HepG2 (cell line): ENCODE results near the gene TAF12. TPM values are rescaled to one million over a fixed set of nuclear protein-coding genes. Genes with fewer than 3 reads are reported as not detected.

Experiments used
- ATAD3A ChIP-seq: sonication (generic); formaldehyde crosslinking; IDR thresholded peaks from 2 replicates; pipeline ENCODE4 v1.4.0; 2020; ENCODE audit warnings: missing genetic modification reagents
- HNF4G ChIP-seq, 2 experiments: sonication (generic) in 1 of 2; formaldehyde crosslinking in 1 of 2; IDR thresholded peaks; 2 replicates each; pipeline versions ENCODE4 v1.4.0 to v1.6.1; 2011 to 2020; ENCODE audit warnings: borderline replicate concordance in 2 of 2, low read depth in 2 of 2, mild to moderate bottlenecking in 2 of 2, low read length in 1 of 2, missing genetic modification reagents in 1 of 2, moderate library complexity in 1 of 2
- KDM3A ChIP-seq: IDR thresholded peaks from 2 replicates; pipeline ENCODE4 v1.6.1; 2018; ENCODE audit warnings: low read depth, missing compliant biosample characterization
- MAF1 ChIP-seq: sonication (generic); formaldehyde crosslinking; IDR thresholded peaks from 2 replicates; pipeline ENCODE4 v1.5.0; 2020; ENCODE audit warnings: missing genetic modification reagents, borderline replicate concordance
- PHF20 ChIP-seq: sonication (generic); formaldehyde crosslinking; IDR thresholded peaks from 2 replicates; pipeline ENCODE4 v1.5.0; 2020; ENCODE audit warnings: mild to moderate bottlenecking, missing genetic modification reagents
- RXRB ChIP-seq: IDR thresholded peaks from 2 replicates; pipeline ENCODE4 v1.6.1; 2016; ENCODE audit warnings: borderline replicate concordance, missing genetic modification reagents, missing compliant biosample characterization
- SNAPC2 ChIP-seq: sonication (generic); formaldehyde crosslinking; IDR thresholded peaks from 2 replicates; pipeline ENCODE4 v1.8.1; 2022; ENCODE audit warnings: mild to moderate bottlenecking, missing genetic modification reagents
- SP2 ChIP-seq: sonication (generic); formaldehyde crosslinking; IDR thresholded peaks from 2 replicates; pipeline ENCODE4 v1.5.1; 2020; ENCODE audit warnings: mild to moderate bottlenecking, missing genetic modification reagents
- ZFP36L2 ChIP-seq: sonication (generic); formaldehyde crosslinking; IDR thresholded peaks from 2 replicates; pipeline ENCODE4 v1.4.0; 2020; ENCODE audit warnings: missing genetic modification reagents
- ZNF253 ChIP-seq: sonication (generic); formaldehyde crosslinking; IDR thresholded peaks from 2 replicates; pipeline ENCODE4 v1.8.0; 2022; ENCODE audit warnings: mild to moderate bottlenecking, missing genetic modification reagents, borderline replicate concordance
- ZNF761 ChIP-seq: sonication (generic); formaldehyde crosslinking; conservative IDR thresholded peaks from 2 replicates; pipeline ENCODE4 v1.4.0; 2020; ENCODE audit warnings: mild to moderate bottlenecking, missing genetic modification reagents
- ZNF766 ChIP-seq: sonication (generic); formaldehyde crosslinking; IDR thresholded peaks from 2 replicates; pipeline ENCODE4 v1.5.0; 2020; ENCODE audit warnings: missing genetic modification reagents, borderline replicate concordance
- ZSCAN29 ChIP-seq: sonication (generic); formaldehyde crosslinking; conservative IDR thresholded peaks from 2 replicates; pipeline ENCODE4 v1.4.0; 2020; ENCODE audit warnings: mild to moderate bottlenecking, missing genetic modification reagents
- polyA plus RNA-seq, 8 experiments: library from polyadenylated mRNA; depleted of rRNA in 3 of 8; stranded (reverse) in 7 of 8; unstranded in 1 of 8; fragments of >200 nt; fragmentation: Illumina TruSeq in 4 of 8; extraction: Trizol in 4 of 8; gene quantifications; 2 replicates each; pipeline versions ENCODE4 v1.2.1 to v1.2.3, GENCODE V29; 2011 to 2016; ENCODE audit warnings: low read depth in 4 of 8, missing spikeins in 1 of 8, mixed read lengths in 1 of 8; ENCODE audit not compliant: insufficient read depth in 1 of 8
- total RNA-seq, 5 experiments: library from RNA; depleted of rRNA; stranded (reverse); fragments of >200 nt; fragmentation: Illumina TruSeq; extraction: Trizol; gene quantifications; 2 replicates each; pipeline ENCODE4 v1.2.3, GENCODE V29; 2016; ENCODE audit warnings: low read depth in 1 of 5
- TF ChIP-seq, protein P1 (sequence below): sonication (generic); formaldehyde crosslinking; IDR thresholded peaks from 2 replicates; pipeline ENCODE4 v1.4.0; 2020; ENCODE audit warnings: missing genetic modification reagents
- TF ChIP-seq, protein P2 (sequence below): sonication (generic); formaldehyde crosslinking; IDR thresholded peaks from 2 replicates; pipeline ENCODE4 v1.5.0; 2020; ENCODE audit warnings: mild to moderate bottlenecking, low read depth, missing genetic modification reagents, borderline replicate concordance
- TF ChIP-seq, protein P3 (sequence below): sonication (generic); formaldehyde crosslinking; IDR thresholded peaks from 2 replicates; pipeline ENCODE4 v1.4.0; 2020; ENCODE audit warnings: missing genetic modification reagents, borderline replicate concordance

Gene TAF12
- total and polyA plus RNA-seq, 2 of the 13 experiments (the other 11 are each of a cell fraction or from before 2014, with no cell fraction given), result 16.3 to 17.1 TPM

DNA sequence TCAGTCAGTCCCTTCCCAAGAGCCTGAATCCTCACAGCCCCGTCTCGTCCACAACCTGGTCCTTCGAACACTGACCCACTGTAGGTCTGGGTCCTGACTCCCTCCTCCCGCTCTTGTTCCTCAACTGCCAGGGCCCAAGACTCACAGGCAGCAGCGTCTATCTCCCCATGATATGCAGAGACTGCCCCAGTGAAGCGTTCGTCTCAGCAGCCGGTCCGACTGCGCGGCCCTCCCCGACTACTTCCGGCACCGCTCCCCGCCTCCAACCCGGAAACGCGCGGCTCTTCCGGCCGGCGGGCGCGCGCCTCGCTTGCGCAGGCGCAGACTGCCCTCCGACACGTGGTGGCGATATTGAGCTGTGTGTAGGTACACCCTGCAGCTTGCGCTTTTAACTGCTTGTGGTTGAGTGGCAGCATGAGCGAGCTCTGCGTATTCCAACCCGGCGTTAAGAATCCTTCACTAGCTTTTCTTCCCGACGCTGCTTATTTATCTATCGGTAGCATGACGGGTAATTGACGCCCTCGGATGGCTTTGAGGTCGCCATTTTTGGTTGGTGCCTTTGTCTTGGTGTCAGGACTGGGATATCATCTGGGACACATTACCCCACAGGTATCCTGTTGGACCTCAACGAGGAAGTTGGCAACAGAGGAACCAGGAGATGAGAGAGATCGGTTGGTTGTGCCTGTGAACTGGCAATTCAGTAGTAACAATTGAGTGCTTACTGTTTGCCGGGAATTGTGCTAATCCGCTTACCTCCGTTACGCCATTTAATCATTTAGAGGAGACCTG lies at the start of gene TAF12 (continued):
- TF ChIP-seq HNF4G (IDR thresholded peaks at IDR 0.05; ENCODE audit: borderline replicate concordance, low read depth, low read length) (peak; percentile 7; the same call in 1 of the 2 replicates), HNF4G (CRISPR knock-in tag; IDR thresholded peaks at IDR 0.05; ENCODE audit: borderline replicate concordance, low read depth) (peak; percentile 72; the same call in 1 of the 2 replicates), ZFP36L2 (peak; percentile 11; the same call in 1 of the 2 replicates), SNAPC2 (CRISPR knock-in tag) (peak; percentile 89; the same call in 1 of the 2 replicates), KDM3A (CRISPR knock-in tag) (peak; percentile 92), ATAD3A (CRISPR knock-in tag) (no peak), PHF20 (peak; percentile 93), RXRB (CRISPR knock-in tag) (peak; percentile 66), ZNF761 (peak; percentile 52; the same call in 1 of the 2 replicates), SP2 (CRISPR knock-in tag) (peak; percentile 71), ZNF766 (CRISPR knock-in tag) (peak; percentile 93; the same call in 1 of the 2 replicates), ZSCAN29 (CRISPR knock-in tag) (0 out of 2 replicates have a peak, but pooled peaks have one; percentile 20), ZNF253 (0 out of 2 replicates have a peak, but pooled peaks have one; percentile 56), MAF1 (CRISPR knock-in tag) (0 out of 2 replicates have a peak, but pooled peaks have one; percentile 60)
- TF ChIP-seq, protein P1, sequence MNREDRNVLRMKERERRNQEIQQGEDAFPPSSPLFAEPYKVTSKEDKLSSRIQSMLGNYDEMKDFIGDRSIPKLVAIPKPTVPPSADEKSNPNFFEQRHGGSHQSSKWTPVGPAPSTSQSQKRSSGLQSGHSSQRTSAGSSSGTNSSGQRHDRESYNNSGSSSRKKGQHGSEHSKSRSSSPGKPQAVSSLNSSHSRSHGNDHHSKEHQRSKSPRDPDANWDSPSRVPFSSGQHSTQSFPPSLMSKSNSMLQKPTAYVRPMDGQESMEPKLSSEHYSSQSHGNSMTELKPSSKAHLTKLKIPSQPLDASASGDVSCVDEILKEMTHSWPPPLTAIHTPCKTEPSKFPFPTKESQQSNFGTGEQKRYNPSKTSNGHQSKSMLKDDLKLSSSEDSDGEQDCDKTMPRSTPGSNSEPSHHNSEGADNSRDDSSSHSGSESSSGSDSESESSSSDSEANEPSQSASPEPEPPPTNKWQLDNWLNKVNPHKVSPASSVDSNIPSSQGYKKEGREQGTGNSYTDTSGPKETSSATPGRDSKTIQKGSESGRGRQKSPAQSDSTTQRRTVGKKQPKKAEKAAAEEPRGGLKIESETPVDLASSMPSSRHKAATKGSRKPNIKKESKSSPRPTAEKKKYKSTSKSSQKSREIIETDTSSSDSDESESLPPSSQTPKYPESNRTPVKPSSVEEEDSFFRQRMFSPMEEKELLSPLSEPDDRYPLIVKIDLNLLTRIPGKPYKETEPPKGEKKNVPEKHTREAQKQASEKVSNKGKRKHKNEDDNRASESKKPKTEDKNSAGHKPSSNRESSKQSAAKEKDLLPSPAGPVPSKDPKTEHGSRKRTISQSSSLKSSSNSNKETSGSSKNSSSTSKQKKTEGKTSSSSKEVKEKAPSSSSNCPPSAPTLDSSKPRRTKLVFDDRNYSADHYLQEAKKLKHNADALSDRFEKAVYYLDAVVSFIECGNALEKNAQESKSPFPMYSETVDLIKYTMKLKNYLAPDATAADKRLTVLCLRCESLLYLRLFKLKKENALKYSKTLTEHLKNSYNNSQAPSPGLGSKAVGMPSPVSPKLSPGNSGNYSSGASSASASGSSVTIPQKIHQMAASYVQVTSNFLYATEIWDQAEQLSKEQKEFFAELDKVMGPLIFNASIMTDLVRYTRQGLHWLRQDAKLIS (CRISPR knock-in tag), result 0 out of 2 replicates have a peak, but pooled peaks have one; percentile 60
- TF ChIP-seq, protein P2, sequence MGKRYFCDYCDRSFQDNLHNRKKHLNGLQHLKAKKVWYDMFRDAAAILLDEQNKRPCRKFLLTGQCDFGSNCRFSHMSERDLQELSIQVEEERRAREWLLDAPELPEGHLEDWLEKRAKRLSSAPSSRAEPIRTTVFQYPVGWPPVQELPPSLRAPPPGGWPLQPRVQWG (CRISPR knock-in tag), result no peak
- TF ChIP-seq, protein P3, sequence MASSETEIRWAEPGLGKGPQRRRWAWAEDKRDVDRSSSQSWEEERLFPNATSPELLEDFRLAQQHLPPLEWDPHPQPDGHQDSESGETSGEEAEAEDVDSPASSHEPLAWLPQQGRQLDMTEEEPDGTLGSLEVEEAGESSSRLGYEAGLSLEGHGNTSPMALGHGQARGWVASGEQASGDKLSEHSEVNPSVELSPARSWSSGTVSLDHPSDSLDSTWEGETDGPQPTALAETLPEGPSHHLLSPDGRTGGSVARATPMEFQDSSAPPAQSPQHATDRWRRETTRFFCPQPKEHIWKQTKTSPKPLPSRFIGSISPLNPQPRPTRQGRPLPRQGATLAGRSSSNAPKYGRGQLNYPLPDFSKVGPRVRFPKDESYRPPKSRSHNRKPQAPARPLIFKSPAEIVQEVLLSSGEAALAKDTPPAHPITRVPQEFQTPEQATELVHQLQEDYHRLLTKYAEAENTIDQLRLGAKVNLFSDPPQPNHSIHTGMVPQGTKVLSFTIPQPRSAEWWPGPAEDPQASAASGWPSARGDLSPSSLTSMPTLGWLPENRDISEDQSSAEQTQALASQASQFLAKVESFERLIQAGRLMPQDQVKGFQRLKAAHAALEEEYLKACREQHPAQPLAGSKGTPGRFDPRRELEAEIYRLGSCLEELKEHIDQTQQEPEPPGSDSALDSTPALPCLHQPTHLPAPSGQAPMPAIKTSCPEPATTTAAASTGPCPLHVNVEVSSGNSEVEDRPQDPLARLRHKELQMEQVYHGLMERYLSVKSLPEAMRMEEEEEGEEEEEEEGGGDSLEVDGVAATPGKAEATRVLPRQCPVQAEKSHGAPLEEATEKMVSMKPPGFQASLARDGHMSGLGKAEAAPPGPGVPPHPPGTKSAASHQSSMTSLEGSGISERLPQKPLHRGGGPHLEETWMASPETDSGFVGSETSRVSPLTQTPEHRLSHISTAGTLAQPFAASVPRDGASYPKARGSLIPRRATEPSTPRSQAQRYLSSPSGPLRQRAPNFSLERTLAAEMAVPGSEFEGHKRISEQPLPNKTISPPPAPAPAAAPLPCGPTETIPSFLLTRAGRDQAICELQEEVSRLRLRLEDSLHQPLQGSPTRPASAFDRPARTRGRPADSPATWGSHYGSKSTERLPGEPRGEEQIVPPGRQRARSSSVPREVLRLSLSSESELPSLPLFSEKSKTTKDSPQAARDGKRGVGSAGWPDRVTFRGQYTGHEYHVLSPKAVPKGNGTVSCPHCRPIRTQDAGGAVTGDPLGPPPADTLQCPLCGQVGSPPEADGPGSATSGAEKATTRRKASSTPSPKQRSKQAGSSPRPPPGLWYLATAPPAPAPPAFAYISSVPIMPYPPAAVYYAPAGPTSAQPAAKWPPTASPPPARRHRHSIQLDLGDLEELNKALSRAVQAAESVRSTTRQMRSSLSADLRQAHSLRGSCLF (CRISPR knock-in tag), result peak; percentile 72; the same call in 1 of the 2 replicates
